Endometrial microvascular endothelial cells (primary cell): ENCODE data around the gene KIF22. TPM values are rescaled to one million over a fixed set of nuclear protein-coding genes. Genes with fewer than 3 reads are reported as not detected.

Source experiments
- in situ Hi-C: cut with HindIII; loops from 2 replicates; pipeline ENCODE4 v1.10.0; 2017; ENCODE audit warnings: low sequenced_read_pairs, low pct_unique_long_range_greater_than_20kb; ENCODE audit errors: inconsistent ontology term
- total RNA-seq: library from RNA; depleted of rRNA; stranded (reverse); fragments of >200 nt; gene quantifications from one replicate; pipeline ENCODE4 v1.2.3, GENCODE V29; 2015; ENCODE audit errors: inconsistent ontology term

Gene KIF22
- total RNA-seq, 1 donor from 2014 or later: 98.0 TPM

DNA sequence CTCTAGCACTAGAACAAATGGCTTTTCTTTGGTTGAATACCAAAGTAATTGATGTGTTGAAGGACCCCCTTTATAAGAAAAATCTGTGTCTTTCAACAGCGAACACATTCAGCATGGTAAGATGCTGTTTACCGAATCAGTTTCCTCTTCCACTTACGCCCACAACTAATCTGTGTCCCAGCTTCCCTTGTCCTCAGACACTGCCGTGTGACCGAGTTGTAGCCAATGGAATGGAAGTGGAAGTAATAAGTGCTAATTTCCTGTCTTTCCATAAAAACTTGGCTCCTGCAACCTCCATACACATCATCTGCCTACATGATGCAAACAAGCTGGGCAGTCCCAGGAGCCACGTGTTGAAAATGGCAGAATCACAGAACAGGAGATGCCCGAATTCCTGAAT is 62.1 kb downstream of the KIF22 start:
- in situ Hi-C loops: no loop called here

DNA sequence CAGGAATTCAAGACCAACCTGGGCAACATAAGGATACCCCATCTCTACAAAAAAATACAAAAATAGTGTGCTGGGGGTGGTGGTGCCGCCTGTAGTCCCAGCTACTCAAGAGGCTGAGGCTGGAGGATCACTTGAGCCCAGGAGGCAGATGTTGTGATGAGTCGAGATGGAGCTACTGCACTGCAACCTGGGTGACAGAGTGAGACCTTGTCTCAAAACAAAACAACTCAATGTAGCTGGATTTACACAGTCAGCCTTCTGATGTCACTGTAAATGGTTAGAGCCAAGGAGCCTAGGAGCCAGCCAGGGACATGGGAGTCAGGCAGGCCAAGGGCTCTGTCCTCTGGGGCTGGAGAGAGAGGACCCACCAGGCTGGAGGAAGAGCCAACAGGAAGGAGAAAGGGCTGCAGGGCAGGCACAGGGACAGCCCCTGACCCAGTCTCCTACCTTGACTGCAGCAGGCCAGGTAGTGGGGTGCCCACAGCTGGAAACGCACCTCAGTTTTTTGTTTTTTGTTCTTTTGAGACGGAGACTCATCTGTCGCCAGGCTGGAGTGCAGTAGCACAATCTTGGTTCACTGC is 64.1 kb downstream of the KIF22 start:
- in situ Hi-C loops: no loop called here

Other genes starting within 250 kb of the KIF22 start
- not detected for gene SPN, start 127.5 kb upstream of the KIF22 start, total RNA-seq
- not detected for gene QPRT, start 111.6 kb upstream of the KIF22 start, total RNA-seq
- not detected for gene C16orf54, start 44.8 kb upstream of the KIF22 start, total RNA-seq
- gene ZG16, start 12.5 kb upstream of the KIF22 start, total RNA-seq: not detected
- gene MAZ, start 15.8 kb downstream of the KIF22 start, total RNA-seq: 179 TPM
- not detected for gene PRRT2, start 21.4 kb downstream of the KIF22 start, total RNA-seq
- 36.8 TPM for gene PAGR1, start 25.4 kb downstream of the KIF22 start, total RNA-seq
- 416 TPM for gene MVP, start 29.7 kb downstream of the KIF22 start, total RNA-seq
- gene CDIPT, start 72.5 kb downstream of the KIF22 start, total RNA-seq: 105 TPM
- 0.37 TPM for gene SEZ6L2, start 108.8 kb downstream of the KIF22 start, total RNA-seq
- gene ASPHD1, start 109.7 kb downstream of the KIF22 start, total RNA-seq: not detected
- 4.2 TPM for gene KCTD13, start 135.5 kb downstream of the KIF22 start, total RNA-seq
- 150 TPM for gene TMEM219, start 171.3 kb downstream of the KIF22 start, total RNA-seq
- 87.5 TPM for gene TAOK2, start 183.1 kb downstream of the KIF22 start, total RNA-seq
- 9.7 TPM for gene HIRIP3, start 204.9 kb downstream of the KIF22 start, total RNA-seq
- 104 TPM for gene INO80E, start 205.5 kb downstream of the KIF22 start, total RNA-seq
- not detected for gene DOC2A, start 220.3 kb downstream of the KIF22 start, total RNA-seq
- not detected for gene C16orf92, start 232.4 kb downstream of the KIF22 start, total RNA-seq
- gene TLCD3B, start 240.5 kb downstream of the KIF22 start, total RNA-seq: 0.84 TPM